ENCODE data around the gene PPID. TPM values are rescaled to one million over a fixed set of nuclear protein-coding genes. Genes with fewer than 3 reads are reported as not detected.
"Not testable (repeated sequence)": the region's sequence is repeated elsewhere in the genome, so short reads cannot be mapped to it uniquely, and the experiment has no call there.

Gene PPID
- total and polyA plus RNA-seq, 2 of the 4 experiments (the other 2 are of a cell fraction) = 11.8 to 21.1 TPM

GRCh38 chr4:158754385-158755180, 31.4 kb upstream of the PPID start (continued):
- TF ChIP-seq BHLHE40 (IDR thresholded peaks at IDR 0.05; ENCODE audit: low read depth, low read length) (no peak), SMC3 (IDR thresholded peaks at IDR 0.05; ENCODE audit: low read depth, low read length) (no peak)

- peak overlapping the region in 1 of 2 experiments; percentile 11; a peak in 1 of 4 replicates for H4K8ac ChIP-seq (ENCODE audit: low read depth in 2 of 2, low read length in 2 of 2)
- peak; percentile 77 for ATAC-seq (ENCODE audit: low read depth)
- peaks cover 3% of the 10 kb centered on the region; the same call in 1 of the 2 replicates for H3K9me1 ChIP-seq (ENCODE audit: insufficient read depth, low read length)
- DNase-seq = peak; percentile 93
- no peak overlapping the region; the same call in 1 of the 2 replicates for H2BK120ac ChIP-seq (ENCODE audit: low read depth, low read length)
- H3K56ac ChIP-seq (ENCODE audit: extremely low read depth, insufficient read depth, low read length) = no peak overlapping the region
- no peak overlapping the region for H2BK15ac ChIP-seq (ENCODE audit: low read depth, low read length)
- ChIA-PET CTCF (no interaction called here), POLR2A (ENCODE audit: unreplicated experiment) (no interaction called here)
- H2AK5ac ChIP-seq (ENCODE audit: low read depth, low read length) = no peak overlapping the region
- dilution Hi-C loops (cut with HindIII; ENCODE audit: low sequenced_read_pairs, unreplicated experiment) (no loop called here), in situ Hi-C loops (cut with MboI; ENCODE audit: low sequenced_read_pairs) (no loop called here), intact Hi-C loops (cut with micrococcal nuclease) (no loop called here)
- no CpG with 5 or more reads among the region's 3 CpGs for WGBS, 2 experiments (ENCODE audit: extremely low coverage in 2 of 2, insufficient read length in 1 of 2)
- H3K23ac ChIP-seq (ENCODE audit: low read depth, low read length) = no peak overlapping the region
- H3K14ac ChIP-seq (replicated peaks; ENCODE audit: low read depth, low read length) = no peak overlapping the region
- H3K9ac ChIP-seq (ENCODE audit: low read depth, low read length) = no peak overlapping the region
- no peak overlapping the region for H2AFZ ChIP-seq (replicated peaks; ENCODE audit: low read length, poor library complexity)
- H4K20me1 ChIP-seq (ENCODE audit: insufficient read depth, low read length) = no peaks in the 10 kb centered on the region
- no peaks in the 10 kb centered on the region for H3K9me3 ChIP-seq (ENCODE audit: control insufficient read depth, insufficient read depth, low read length)
- H2BK5ac ChIP-seq (ENCODE audit: low read depth, low read length, poor library complexity, severe bottlenecking) = peak overlapping the region; percentile 60
- H3K27me3 ChIP-seq (ENCODE audit: control insufficient read depth, insufficient read depth, low read length) = no peaks in the 10 kb centered on the region
- no peak overlapping the region for H2AK9ac ChIP-seq (replicated peaks; ENCODE audit: low read depth, low read length, poor library complexity)
- no peak overlapping the region for H4K91ac ChIP-seq (ENCODE audit: insufficient read depth, low read depth, low read length)
- no peak overlapping the region for H4K5ac ChIP-seq (ENCODE audit: low read depth, low read length)
- H3K36me3 ChIP-seq (ENCODE audit: control insufficient read depth, insufficient read depth, low read length) = no peaks in the 10 kb centered on the region
- no peak overlapping the region for H3K18ac ChIP-seq (ENCODE audit: low read depth, low read length)
- peak overlapping the region; percentile 46; the same call in 1 of the 2 replicates for H3K4me2 ChIP-seq (ENCODE audit: low read depth, low read length)
- TF ChIP-seq SMC3 (IDR thresholded peaks at IDR 0.05; ENCODE audit: low read depth, low read length) (no peak), FOS (IDR thresholded peaks at IDR 0.05; ENCODE audit: low read depth, low read length) (peak; percentile 24; the same call in 1 of the 2 replicates)
- H3K79me1 ChIP-seq (ENCODE audit: low read depth in 1 of 2, low read length in 2 of 2) = 0 out of 4 replicates have a peak, but pooled peaks cover 0 to 4% of the 10 kb centered on the region in 2 experiments
- peak overlapping the region; percentile 52; the same call in 1 of the 2 replicates for H3K27ac ChIP-seq (ENCODE audit: insufficient read depth, low read length)
- H2BK20ac ChIP-seq (ENCODE audit: low read depth, low read length) = no peak overlapping the region; the same call in 1 of the 2 replicates
- H3K4me3 ChIP-seq (ENCODE audit: insufficient read depth, low read depth, low read length) = no peak overlapping the region
- BruUV-seq (replicated peaks) = no TSS peak
- H3K4ac ChIP-seq (ENCODE audit: low read depth, low read length) = no peak overlapping the region
- H3K4me1 ChIP-seq (ENCODE audit: control insufficient read depth, insufficient read depth, low read length) = peaks cover 13% of the 10 kb centered on the region; the same call in 1 of the 2 replicates
Measured at GRCh38 chr4:158750379-158750778, 27.2 kb upstream of the PPID start.

DNA sequence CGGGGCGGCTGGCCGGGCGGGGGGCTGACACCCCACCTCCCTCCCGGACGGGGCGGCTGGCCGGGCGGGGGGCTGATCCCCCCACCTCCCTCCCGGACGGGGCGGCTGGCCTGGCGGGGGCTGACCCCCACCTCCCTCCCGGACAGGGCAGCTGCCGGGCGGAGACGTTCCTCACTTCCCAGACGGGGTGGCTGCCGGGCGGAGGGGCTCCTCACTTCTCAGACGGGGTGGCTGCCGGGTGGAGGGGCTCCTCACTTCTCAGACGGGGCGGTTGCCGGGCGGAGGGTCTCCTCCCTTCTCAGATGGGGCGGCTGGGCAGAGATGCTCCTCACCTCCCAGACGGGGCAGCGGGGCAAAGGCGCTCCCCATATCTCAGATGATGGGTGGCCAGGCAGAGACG, 23.3 kb upstream of the PPID start:
- dilution Hi-C loops (cut with HindIII; ENCODE audit: low sequenced_read_pairs, unreplicated experiment); H3K27me3 ChIP-seq (ENCODE audit: control insufficient read depth, insufficient read depth, low read length): not testable (repeated sequence)

More for the DNA sequence above, 23.3 kb upstream of the PPID start:
- intact Hi-C loops (cut with micrococcal nuclease); H3K14ac ChIP-seq (replicated peaks; ENCODE audit: low read depth, low read length); H3K56ac ChIP-seq (ENCODE audit: extremely low read depth, insufficient read depth, low read length); H3K9me3 ChIP-seq (ENCODE audit: control insufficient read depth, insufficient read depth, low read length); ATAC-seq (ENCODE audit: low read depth); H3K27ac ChIP-seq (ENCODE audit: insufficient read depth, low read length); H3K4me2 ChIP-seq (ENCODE audit: low read depth, low read length); H3K23ac ChIP-seq (ENCODE audit: low read depth, low read length); CTCF ChIA-PET; H2BK20ac ChIP-seq (ENCODE audit: low read depth, low read length); H3K9ac ChIP-seq (ENCODE audit: low read depth, low read length); H2AK9ac ChIP-seq (replicated peaks; ENCODE audit: low read depth, low read length, poor library complexity); H2BK120ac ChIP-seq (ENCODE audit: low read depth, low read length); H2BK15ac ChIP-seq (ENCODE audit: low read depth, low read length); BruUV-seq (replicated peaks); H3K4ac ChIP-seq (ENCODE audit: low read depth, low read length); H4K5ac ChIP-seq (ENCODE audit: low read depth, low read length); H4K20me1 ChIP-seq (ENCODE audit: insufficient read depth, low read length); H4K8ac ChIP-seq (ENCODE audit: low read depth in 2 of 2, low read length in 2 of 2); H3K79me1 ChIP-seq (ENCODE audit: low read depth in 1 of 2, low read length in 2 of 2); in situ Hi-C loops (cut with MboI; ENCODE audit: low sequenced_read_pairs); H2AFZ ChIP-seq (replicated peaks; ENCODE audit: low read length, poor library complexity); H3K36me3 ChIP-seq (ENCODE audit: control insufficient read depth, insufficient read depth, low read length); H3K4me1 ChIP-seq (ENCODE audit: control insufficient read depth, insufficient read depth, low read length); H2AK5ac ChIP-seq (ENCODE audit: low read depth, low read length); H3K4me3 ChIP-seq (ENCODE audit: insufficient read depth, low read depth, low read length); H3K18ac ChIP-seq (ENCODE audit: low read depth, low read length); DNase-seq; H4K91ac ChIP-seq (ENCODE audit: insufficient read depth, low read depth, low read length); H2BK5ac ChIP-seq (ENCODE audit: low read depth, low read length, poor library complexity, severe bottlenecking); POLR2A ChIA-PET (ENCODE audit: unreplicated experiment); H3K9me1 ChIP-seq (ENCODE audit: insufficient read depth, low read length): not testable (repeated sequence)
- no CpG with 5 or more reads among the region's 31 CpGs for WGBS, 2 experiments (ENCODE audit: extremely low coverage in 2 of 2, insufficient read length in 1 of 2)

All from IMR-90 (cell line).